ENCODE data around the gene VSIG8.

The VSIG8 gene

GRCh38 chr1:159828176-159828575 is 34.3 kb downstream of the VSIG8 start:
- DNase-seq, result no peak

- no peak for DNase-seq
Observed at GRCh38 chr1:159827549-159827948, 34.9 kb downstream of the VSIG8 start.

GRCh38 chr1:159827102-159827490 is 35.4 kb downstream of the VSIG8 start:
- no peak for DNase-seq

- DNase-seq, result peak; percentile 97
Observed at GRCh38 chr1:159826441-159827101, 35.9 kb downstream of the VSIG8 start, which contains the start of gene SLAMF8. Gene SLAMF8, plus strand, starts transcription at chr1:159826873. Its CDS starts 26 bp downstream, at chr1:159826899.

- DNase-seq, result no peak
Observed at GRCh38 chr1:159825564-159825963, 36.9 kb downstream of the VSIG8 start.

GRCh38 chr1:159823406-159823805 is 39.1 kb downstream of the VSIG8 start:
- DNase-seq, result no peak

GRCh38 chr1:159821171-159821867 is 41.1 kb downstream of the VSIG8 start:
- DNase-seq, result peak; percentile 49

GRCh38 chr1:159817276-159818041 is 45.0 kb downstream of the VSIG8 start:
- DNase-seq, result peak; percentile 48

GRCh38 chr1:159815926-159816325 is 46.5 kb downstream of the VSIG8 start:
- DNase-seq, result no peak

GRCh38 chr1:159804924-159805323 is 57.5 kb downstream of the VSIG8 start:
- no peak for DNase-seq

Data from inflammatory macrophage treated with lipopolysaccharide for 4 hours (primary cell).